K562 (cell line): ENCODE data around the gene FRMPD2. TPM values are rescaled to one million over a fixed set of nuclear protein-coding genes. Genes with fewer than 3 reads are reported as not detected.

ENCODE experiments used
- ATAC-seq: fragments of 200-7000 bp; cut with Tn5 transposase; 3 replicates; pipeline ENCODE4 v1.9.1; 2020; ENCODE audit warnings: moderate library complexity
- BruUV-seq: library from RNA; stranded (reverse); fragments of 400-500 nt; replicated peaks from 2 replicates; lab custom pipeline; 2021; lab: Mats Ljungman, UMichigan
- CTCF ChIA-PET: fragments of 300-600 bp; formaldehyde crosslinking; extraction: SDS; loops from one replicate; lab custom pipeline; 2021; ENCODE audit warnings: low intra/inter-chr PET ratio; lab: Yijun Ruan, JAX
- POLR2A ChIA-PET: fragments of 300-600, 350-650 bp; sonication (Branson Sonifier 250); formaldehyde crosslinking; extraction: SDS; loops from one replicate; lab custom pipeline; 2021; ENCODE audit warnings: antibody characterized with exemption, inconsistent platforms; lab: Yijun Ruan, JAX
- DNase-seq, 4 experiments: peaks; one replicate each; pipeline versions ENCODE4 v3.0.0 to v3.0.0-alpha.2; 2011 to 2018; ENCODE audit warnings: low spot score in 3 of 4, mixed read lengths in 3 of 4; ENCODE audit errors: extremely low read depth in 1 of 4
- FAIRE-seq: peaks from 2 replicates; lab custom pipeline; 2011; peaks lifted over from hg19 to GRCh38; lab: Jason Lieb, UNC
- H2AFZ ChIP-seq: 2 replicates; pipeline ENCODE4 v1.6.0; 2011; ENCODE audit warnings: low read depth, low read length, control low read depth, inconsistent platforms
- H3K27ac ChIP-seq: fragments of 200-600 bp; 3 replicates; pipeline ENCODE4 v1.8.0; 2011; ENCODE audit warnings: low read depth, mild to moderate bottlenecking, control low read depth, inconsistent platforms, low read length, moderate library complexity, mixed read lengths; ENCODE audit errors: extremely low read depth
- H3K27me3 ChIP-seq, 2 experiments: fragments of 300-600 bp in 1 of 2; 2 replicates in 1 of 2; 3 replicates in 1 of 2; pipeline versions ENCODE4 v1.6.0 to v1.8.0; 2011; ENCODE audit warnings: inconsistent platforms in 2 of 2, low read length in 2 of 2, mild to moderate bottlenecking in 1 of 2, mixed read lengths in 1 of 2, moderate library complexity in 1 of 2; ENCODE audit not compliant: control insufficient read depth in 2 of 2, insufficient read depth in 2 of 2
- H3K36me3 ChIP-seq: fragments of 300-600 bp; 3 replicates; pipeline ENCODE4 v1.8.0; 2011; ENCODE audit warnings: mild to moderate bottlenecking, low read length, inconsistent platforms; ENCODE audit not compliant: control insufficient read depth, insufficient read depth
- H3K4me1 ChIP-seq, 2 experiments: fragments of 200-600 bp in 1 of 2; replicated peaks in 1 of 2; 2 replicates in 1 of 2; 3 replicates in 1 of 2; pipeline versions ENCODE4 v1.5.1 to v1.8.0; 2011; ENCODE audit warnings: inconsistent platforms in 2 of 2, low read length in 2 of 2, mild to moderate bottlenecking in 1 of 2, mixed read lengths in 1 of 2, moderate library complexity in 1 of 2; ENCODE audit not compliant: control insufficient read depth in 2 of 2, insufficient read depth in 2 of 2
- H3K4me2 ChIP-seq: 2 replicates; pipeline ENCODE4 v1.6.1; 2011; ENCODE audit warnings: low read length, control low read depth, inconsistent platforms, mixed read lengths; ENCODE audit not compliant: insufficient read depth
- H3K4me3 ChIP-seq: fragments of 200-600 bp; sonication (generic), shearing (Covaris generic); 2 replicates; pipeline ENCODE4 v1.5.1; 2016; ENCODE audit warnings: control low read depth, inconsistent platforms
- H3K79me2 ChIP-seq: fragments of 200-600 bp; 3 replicates; pipeline ENCODE4 v1.8.0; 2011; ENCODE audit warnings: low read length, inconsistent platforms; ENCODE audit not compliant: control insufficient read depth, insufficient read depth
- H3K9ac ChIP-seq, 2 experiments: 2 replicates each; pipeline versions ENCODE4 v1.6.0 to v1.6.1; 2011; ENCODE audit warnings: low read depth in 2 of 2, low read length in 2 of 2, control low read depth in 1 of 2, inconsistent platforms in 1 of 2, mild to moderate bottlenecking in 1 of 2, mixed read lengths in 1 of 2; ENCODE audit not compliant: insufficient read depth in 1 of 2
- H3K9me1 ChIP-seq: one replicate; pipeline ENCODE4 v1.6.0; 2011; ENCODE audit warnings: inconsistent platforms, mild to moderate bottlenecking, low read length, moderate library complexity; ENCODE audit not compliant: control insufficient read depth, insufficient read depth
- H3K9me3 ChIP-seq: replicated peaks from 2 replicates; pipeline ENCODE4 v1.5.1; 2011; ENCODE audit warnings: low read depth, low read length, inconsistent platforms; ENCODE audit not compliant: control insufficient read depth, insufficient read depth
- H4K20me1 ChIP-seq: replicated peaks from 2 replicates; pipeline ENCODE4 v1.6.1; 2011; ENCODE audit warnings: low read length, inconsistent platforms, mixed read lengths; ENCODE audit not compliant: control insufficient read depth, insufficient read depth
- ATF1 ChIP-seq, 2 experiments: fragments of 450-650 bp in 1 of 2; IDR thresholded peaks; 2 replicates each; pipeline ENCODE4 v1.6.1; 2016; ENCODE audit warnings: missing compliant biosample characterization in 1 of 2, missing genetic modification characterization in 1 of 2
- CCNT2 ChIP-seq: IDR thresholded peaks from 2 replicates; pipeline ENCODE4 v1.6.1; 2011; ENCODE audit warnings: borderline replicate concordance, low read depth, mild to moderate bottlenecking, moderate library complexity, mixed read lengths, low read length; ENCODE audit not compliant: insufficient read length; ENCODE audit errors: extremely low read depth
- CHD2 ChIP-seq: IDR thresholded peaks from 2 replicates; pipeline ENCODE4 v1.6.1; 2011; ENCODE audit warnings: low read depth, low read length
- CREB1 ChIP-seq, 2 experiments: sonication (generic) in 1 of 2; formaldehyde crosslinking in 1 of 2; IDR thresholded peaks; 2 replicates each; pipeline versions ENCODE4 v1.6.1 to v1.8.0; 2012 to 2022; ENCODE audit warnings: inconsistent platforms in 1 of 2, mild to moderate bottlenecking in 1 of 2, missing genetic modification reagents in 1 of 2, moderate library complexity in 1 of 2
- DPF2 ChIP-seq: fragments of 450-650 bp; IDR thresholded peaks from 2 replicates; pipeline ENCODE4 v1.6.1; 2016
- ESRRA ChIP-seq: fragments of 450-650 bp; IDR thresholded peaks from 2 replicates; pipeline ENCODE4 v1.6.1; 2014; ENCODE audit warnings: low read depth, mild to moderate bottlenecking, moderate library complexity, borderline replicate concordance
- EZH2 ChIP-seq: IDR thresholded peaks from 2 replicates; pipeline ENCODE4 v1.6.1; 2012; ENCODE audit warnings: low read depth, mild to moderate bottlenecking, inconsistent platforms, low read length, borderline replicate concordance
- GABPA ChIP-seq: fragments of 200-800 bp; sonication (Bioruptor generic); conservative IDR thresholded peaks from 2 replicates; pipeline ENCODE4 v1.6.1; 2016; ENCODE audit warnings: low read depth, missing genetic modification characterization, missing compliant biosample characterization
- HDAC3 ChIP-seq: fragments of 450-650 bp; IDR thresholded peaks from 2 replicates; pipeline ENCODE4 v1.6.1; 2018; ENCODE audit warnings: borderline replicate concordance, mild to moderate bottlenecking, moderate library complexity; ENCODE audit not compliant: partially characterized antibody
- L3MBTL2 ChIP-seq: fragments of 450-650 bp; IDR thresholded peaks from 2 replicates; pipeline ENCODE4 v1.6.1; 2016; ENCODE audit warnings: mild to moderate bottlenecking, moderate library complexity
- MTA3 ChIP-seq: fragments of 450-650 bp; formaldehyde crosslinking; IDR thresholded peaks from 2 replicates; pipeline ENCODE4 v1.6.1; 2017; ENCODE audit warnings: mild to moderate bottlenecking, borderline replicate concordance
- SIN3B ChIP-seq: fragments of 450-650 bp; IDR thresholded peaks from 2 replicates; pipeline ENCODE4 v1.6.1; 2017; ENCODE audit warnings: low read depth, mild to moderate bottlenecking, moderate library complexity
- SNRNP70 ChIP-seq: fragments of 200-400 bp; formaldehyde crosslinking; optimal IDR thresholded peaks from 2 replicates; pipeline ENCODE3; 2017; ENCODE audit warnings: low read depth, low read length
- TBP ChIP-seq: optimal IDR thresholded peaks from 2 replicates; pipeline ENCODE3; 2011; ENCODE audit warnings: low read depth, low read length, improper control_type of control experiment
- ZNF316 ChIP-seq: fragments of 450-650 bp; IDR thresholded peaks from 2 replicates; pipeline ENCODE4 v1.6.1; 2016
- WGBS: fragments of 100-300 bp; shearing (Covaris generic); methylation state at CpG from one replicate; pipeline ENCODE4 v1.1.6; 2016; ENCODE audit warnings: low coverage, mixed read lengths; ENCODE audit not compliant: insufficient coverage; ENCODE audit errors: missing lambda C conversion rate; 5-methylcytosine and 5-hydroxymethylcytosine counted together
- in situ Hi-C: fragments of 300-500 bp; cut with MboI; formaldehyde crosslinking; loops from 4 replicates; pipeline ENCODE4 v1.15.0; 2018; ENCODE audit warnings: inconsistent platforms, mixed read lengths
- intact Hi-C: fragments of 100-400 bp; cut with micrococcal nuclease; formaldehyde crosslinking; loops from 2 replicates; pipeline ENCODE4 v1.14.2; 2022
- polyA plus RNA-seq, 8 experiments: library from polyadenylated mRNA; depleted of rRNA in 4 of 8; stranded (reverse) in 5 of 8; unstranded in 3 of 8; fragments of >200 nt; fragmentation: Nextera tagmentation in 2 of 8; fragmentation: Illumina TruSeq in 1 of 8; extraction: Ambion mirVana in 2 of 8; extraction: Trizol in 1 of 8; gene quantifications; 2 replicates each; pipeline versions ENCODE4 v1.2.1 to v1.2.3, GENCODE V29; 2011 to 2014; ENCODE audit warnings: inconsistent platforms in 1 of 8, missing spikeins in 1 of 8
- total RNA-seq, 7 experiments: library from RNA; depleted of rRNA in 6 of 7; stranded (reverse); fragments of >200 nt in 6 of 7; fragmentation: Illumina TruSeq in 2 of 7; extraction: Trizol in 2 of 7; gene quantifications; 2 replicates each; pipeline versions ENCODE4 v1.2.1 to v1.2.3, GENCODE V29; 2011 to 2021; ENCODE audit warnings: low replicate concordance in 1 of 7
- TF ChIP-seq, protein P1 (sequence below), 2 experiments: IDR thresholded peaks in 1 of 2; conservative IDR thresholded peaks in 1 of 2; 2 replicates each; pipeline ENCODE4 v1.6.1; 2016; ENCODE audit warnings: low read depth in 2 of 2, mild to moderate bottlenecking in 1 of 2, missing compliant biosample characterization in 1 of 2, missing genetic modification characterization in 1 of 2, moderate library complexity in 1 of 2
- TF ChIP-seq, protein P2 (sequence below): fragments of 250-450 bp; sonication (Bioruptor Pico); IDR thresholded peaks from 2 replicates; pipeline ENCODE4 v1.8.0; 2021; ENCODE audit warnings: mild to moderate bottlenecking, moderate library complexity

Gene FRMPD2
- total and polyA plus RNA-seq, 9 of the 15 experiments (the other 6 are each of a cell fraction or from before 2014, with no cell fraction given): 0.12 to 0.95 (median 0.33) TPM

GRCh38 chr10:48289501-48290238 lies 15.2 kb upstream of the FRMPD2 start:
- Histone ChIP-seq H3K4me3 (no peak overlapping the region), H3K36me3 (no peaks in the 10 kb centered on the region), H3K79me2 (no peaks in the 10 kb centered on the region), H3K9ac (no peak overlapping the region), H3K27me3 (peaks cover 2 to 11% of the 10 kb centered on the region in 2 experiments; a peak in 4 of 5 replicates), H3K27ac (no peak overlapping the region), H3K9me1 (no peaks in the 10 kb centered on the region), H3K4me1 (peaks cover 3 to 18% of the 10 kb centered on the region in 2 experiments; a peak in 4 of 5 replicates), H3K4me2 (no peak overlapping the region; the same call in 1 of the 2 replicates), H4K20me1 (no peaks in the 10 kb centered on the region), H2AFZ (peak overlapping the region; percentile 80), H3K9me3 (0 out of 2 replicates have a peak, but pooled peaks cover under 1% of the 10 kb centered on the region)
- ATAC-seq (peak; percentile 96), FAIRE-seq (peak; percentile 97), DNase-seq (peak; percentile 73 to 89 (median 82))
- intact Hi-C loops: loop anchor here (2.0 kb wide), 1 partner anchor 75 kb away; no protein-coding TSS in a partner anchor
- POLR2A ChIA-PET: interaction anchor here (1.0 kb wide), 1 partner anchor 316 kb away, joined by 3 read pairs; no protein-coding TSS in a partner anchor
- CTCF ChIA-PET: interaction anchor here (1.6 kb wide), 1 partner anchor 74 kb away, joined by 10 read pairs; no protein-coding TSS in a partner anchor
- in situ Hi-C loops: no loop called here
- BruUV-seq: no TSS peak
- WGBS: 6% methylated on average over 9 of the region's 9 CpGs
- TF ChIP-seq HDAC3: no peak
- no peak for TF ChIP-seq CCNT2
- TF ChIP-seq, protein P1, sequence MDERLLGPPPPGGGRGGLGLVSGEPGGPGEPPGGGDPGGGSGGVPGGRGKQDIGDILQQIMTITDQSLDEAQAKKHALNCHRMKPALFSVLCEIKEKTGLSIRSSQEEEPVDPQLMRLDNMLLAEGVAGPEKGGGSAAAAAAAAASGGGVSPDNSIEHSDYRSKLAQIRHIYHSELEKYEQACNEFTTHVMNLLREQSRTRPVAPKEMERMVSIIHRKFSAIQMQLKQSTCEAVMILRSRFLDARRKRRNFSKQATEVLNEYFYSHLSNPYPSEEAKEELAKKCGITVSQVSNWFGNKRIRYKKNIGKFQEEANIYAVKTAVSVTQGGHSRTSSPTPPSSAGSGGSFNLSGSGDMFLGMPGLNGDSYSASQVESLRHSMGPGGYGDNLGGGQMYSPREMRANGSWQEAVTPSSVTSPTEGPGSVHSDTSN (CRISPR knock-in tag; IDR thresholded peaks at IDR 0.05; ENCODE audit: low read depth): no peak
- TF ChIP-seq, protein P1 (tag; conservative IDR thresholded peaks at IDR 0.05; ENCODE audit: low read depth): peak; percentile 41; the same call in 1 of the 2 replicates
- no peak for TF ChIP-seq CREB1 (IDR thresholded peaks at IDR 0.05)
- peak; percentile 43; the same call in 1 of the 2 replicates for TF ChIP-seq CREB1 (CRISPR knock-in tag; IDR thresholded peaks at IDR 0.05)
- no peak for TF ChIP-seq EZH2
- TF ChIP-seq SIN3B: no peak
- TF ChIP-seq MTA3: 0 out of 2 replicates have a peak, but pooled peaks have one; percentile 24
- TF ChIP-seq, protein P2, sequence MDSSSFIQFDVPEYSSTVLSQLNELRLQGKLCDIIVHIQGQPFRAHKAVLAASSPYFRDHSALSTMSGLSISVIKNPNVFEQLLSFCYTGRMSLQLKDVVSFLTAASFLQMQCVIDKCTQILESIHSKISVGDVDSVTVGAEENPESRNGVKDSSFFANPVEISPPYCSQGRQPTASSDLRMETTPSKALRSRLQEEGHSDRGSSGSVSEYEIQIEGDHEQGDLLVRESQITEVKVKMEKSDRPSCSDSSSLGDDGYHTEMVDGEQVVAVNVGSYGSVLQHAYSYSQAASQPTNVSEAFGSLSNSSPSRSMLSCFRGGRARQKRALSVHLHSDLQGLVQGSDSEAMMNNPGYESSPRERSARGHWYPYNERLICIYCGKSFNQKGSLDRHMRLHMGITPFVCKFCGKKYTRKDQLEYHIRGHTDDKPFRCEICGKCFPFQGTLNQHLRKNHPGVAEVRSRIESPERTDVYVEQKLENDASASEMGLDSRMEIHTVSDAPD (CRISPR knock-in tag): no peak
- no peak for TF ChIP-seq DPF2
- TF ChIP-seq CHD2: 0 out of 2 replicates have a peak, but pooled peaks have one; percentile 21
- TF ChIP-seq L3MBTL2: no peak
- no peak for TF ChIP-seq ZNF316
- peak; percentile 98 for TF ChIP-seq ESRRA
- no peak for TF ChIP-seq ATF1 (CRISPR knock-in tag; IDR thresholded peaks at IDR 0.05)
- TF ChIP-seq ATF1 (tag; IDR thresholded peaks at IDR 0.05): peak; percentile 57; the same call in 1 of the 2 replicates
- TF ChIP-seq SNRNP70: no peak
- TF ChIP-seq TBP: no peak
- TF ChIP-seq GABPA (tag): no peak
